HG03108 (cell line): ENCODE measurements around the gene SDC3.

ENCODE experiments used
- ATAC-seq: cut with Tn5 transposase; IDR thresholded peaks from one replicate; pipeline ENCODE4 v1.9.1; 2021; ENCODE audit warnings: moderate library complexity; ENCODE audit not compliant: unreplicated experiment

Gene SDC3

DNA sequence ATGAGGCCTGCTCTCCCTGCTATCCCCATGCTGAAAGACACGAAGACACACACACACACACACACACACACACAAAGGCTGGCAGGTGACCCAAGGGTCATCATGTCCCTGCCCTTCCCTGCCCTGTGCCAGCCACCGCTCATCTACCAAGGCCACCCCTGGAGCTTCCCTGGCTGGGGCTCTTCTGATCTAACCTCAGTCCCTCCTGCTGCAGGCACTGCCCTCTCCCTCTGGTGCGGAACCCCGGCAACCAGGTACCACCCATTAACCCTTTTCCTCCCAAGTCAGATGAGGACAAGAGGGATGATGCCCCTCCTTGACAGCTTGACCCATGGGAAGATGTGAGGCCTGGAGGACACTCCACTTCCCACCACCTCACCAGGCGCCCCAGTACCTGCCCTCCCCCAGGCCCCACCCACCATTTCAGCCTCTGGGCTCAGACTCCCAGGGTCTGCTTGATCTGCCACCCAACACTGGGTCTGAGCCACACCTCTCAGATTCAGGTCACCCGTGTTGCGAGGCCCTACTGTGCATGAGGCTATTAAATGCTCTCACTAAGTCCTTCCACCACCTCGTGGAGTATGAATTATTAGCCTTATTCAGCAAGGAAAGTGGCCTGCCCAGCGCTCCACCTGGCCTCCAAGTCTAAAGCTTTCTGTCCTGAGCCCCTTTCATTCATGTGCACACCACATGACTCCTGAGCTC, 2.5 kb downstream of the SDC3 start:
- no peak for ATAC-seq

DNA sequence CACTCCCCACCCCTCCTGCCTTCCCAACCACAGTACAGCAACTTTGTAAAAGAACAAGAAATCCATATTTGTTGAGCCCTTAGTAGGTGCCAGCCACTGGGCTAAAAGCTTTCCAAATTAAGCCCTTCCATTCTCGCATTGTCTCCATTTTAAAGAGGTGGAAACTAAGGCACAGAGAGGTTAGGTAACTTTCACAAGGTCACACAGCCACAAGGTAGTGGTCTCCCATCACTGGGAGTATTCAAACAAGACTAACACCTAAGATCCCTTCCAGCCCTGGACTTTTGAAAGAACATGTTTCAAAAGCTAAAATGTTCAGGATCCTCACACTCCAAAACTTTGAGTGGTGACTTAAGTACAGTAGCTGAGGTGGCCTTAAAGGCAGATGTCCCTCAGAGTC, 3.2 kb downstream of the SDC3 start:
- no peak for ATAC-seq

- ATAC-seq = no peak
These were observed 3.6 kb downstream of the SDC3 start for GRCh38 chr1:30904962-30905335.

- ATAC-seq = no peak
These were observed 4.2 kb downstream of the SDC3 start for GRCh38 chr1:30904191-30904961.

- no peak for ATAC-seq
These were observed 5.1 kb downstream of the SDC3 start for GRCh38 chr1:30903343-30904034.

- no peak for ATAC-seq
These were observed 5.8 kb downstream of the SDC3 start for GRCh38 chr1:30902593-30903290.

- no peak for ATAC-seq
These were observed 6.6 kb downstream of the SDC3 start for GRCh38 chr1:30901798-30902581.

GRCh38 chr1:30900931-30901560, 7.5 kb downstream of the SDC3 start:
- no peak for ATAC-seq

DNA sequence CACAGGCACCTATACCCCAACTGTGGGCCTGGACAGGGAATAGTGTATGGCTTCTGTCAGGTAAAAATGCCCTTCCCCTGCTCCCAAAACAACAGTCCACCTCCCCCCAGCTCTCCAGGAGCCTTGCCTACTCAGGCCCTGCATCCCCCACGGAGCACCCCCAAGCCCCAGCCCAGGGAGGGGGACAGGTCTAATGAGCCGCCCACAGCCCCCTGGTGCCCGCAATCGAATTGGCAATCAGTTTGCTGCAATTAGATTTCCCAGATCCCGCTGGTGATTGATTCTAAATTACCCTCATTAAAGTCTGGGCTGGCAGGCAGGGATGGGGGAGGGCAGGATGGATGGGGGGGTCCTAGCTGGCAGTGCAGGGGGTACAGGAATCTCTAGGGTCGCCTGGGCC, 8.1 kb downstream of the SDC3 start:
- no peak for ATAC-seq

GRCh38 chr1:30899577-30900389, 8.8 kb downstream of the SDC3 start:
- ATAC-seq = no peak

GRCh38 chr1:30898031-30898815, 10.3 kb downstream of the SDC3 start:
- no peak for ATAC-seq

DNA sequence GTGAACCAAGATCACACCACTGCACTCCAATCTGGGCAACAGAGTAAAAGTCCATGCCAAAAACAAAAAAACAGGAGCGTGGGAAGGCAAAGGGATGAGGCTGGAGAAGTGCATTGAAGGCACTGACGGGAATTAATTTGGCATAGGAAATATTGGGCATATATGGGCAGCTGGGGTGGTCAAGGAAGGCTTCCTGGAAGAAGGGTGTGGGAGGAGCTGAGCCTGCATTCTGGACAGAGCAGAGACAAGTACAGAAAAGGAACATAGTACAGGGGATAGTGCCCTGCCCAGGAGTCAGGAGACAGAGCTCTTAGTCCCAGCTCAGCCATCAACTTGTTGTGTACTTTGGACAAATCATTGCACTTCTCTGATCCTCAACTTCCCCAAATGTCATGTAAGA, 11.7 kb downstream of the SDC3 start:
- ATAC-seq = no peak

DNA sequence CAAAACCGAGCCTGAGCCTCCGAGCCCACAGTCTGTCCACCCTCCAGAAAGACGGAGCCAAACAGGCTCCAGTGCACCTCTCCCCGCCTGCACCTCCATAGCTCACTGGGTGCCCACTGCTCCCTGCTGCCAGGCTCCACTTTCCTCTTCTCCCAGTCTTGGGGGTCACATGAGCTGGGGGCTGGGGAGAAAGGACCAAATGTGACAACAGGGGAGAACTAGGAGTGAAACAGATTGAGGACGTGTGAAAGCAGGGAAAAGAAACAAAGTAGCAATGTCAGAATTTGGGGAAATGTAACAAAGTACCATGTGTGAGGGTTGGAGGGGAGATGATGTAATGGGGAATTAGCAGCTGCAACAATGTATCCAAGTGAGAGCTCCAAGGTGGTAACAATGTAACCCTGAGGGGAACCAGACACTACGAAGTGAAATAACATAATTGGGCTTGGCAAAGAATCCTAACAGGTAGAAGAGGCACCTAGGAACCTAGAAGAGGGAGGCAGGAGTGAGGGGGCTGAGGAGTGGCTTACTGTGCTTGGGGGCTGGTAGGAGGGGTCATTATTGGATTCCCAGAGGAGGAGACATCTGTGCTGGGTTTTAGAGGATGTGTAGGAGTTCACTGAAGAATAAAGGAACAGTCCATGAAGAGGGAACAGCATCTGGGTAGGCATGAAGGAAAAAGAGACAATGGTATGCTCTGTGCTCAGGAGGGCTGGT, 12.5 kb downstream of the SDC3 start:
- ATAC-seq = no peak

DNA sequence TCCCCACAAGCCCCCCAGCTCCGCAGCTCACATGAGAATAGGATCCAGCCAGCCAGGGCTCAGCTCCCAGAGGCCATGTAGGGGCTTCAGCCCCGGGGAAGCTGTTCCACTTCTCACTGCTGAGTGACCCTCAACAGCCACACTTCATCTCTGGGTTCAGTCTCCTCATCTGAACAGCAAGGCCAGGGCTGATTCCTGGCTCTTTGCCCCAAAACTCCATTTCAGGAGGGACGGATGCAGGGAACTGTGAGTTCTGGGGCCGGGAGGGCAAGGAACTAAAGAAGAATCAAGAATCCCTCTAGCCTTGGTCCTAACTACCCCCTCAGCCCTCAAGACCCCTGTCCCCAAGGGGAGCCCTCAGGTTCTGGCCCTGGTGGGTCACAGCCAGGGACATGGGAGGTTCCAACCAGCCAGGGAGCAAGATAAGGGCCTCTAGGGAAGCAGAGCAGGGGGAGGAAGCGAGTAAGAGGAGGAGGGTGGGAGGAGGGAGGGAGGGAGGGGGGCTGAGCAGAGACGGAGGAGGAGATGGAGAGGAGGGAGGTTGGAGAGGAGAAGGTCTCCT, 13.1 kb downstream of the SDC3 start:
- ATAC-seq = no peak

GRCh38 chr1:30894508-30894973, 14.0 kb downstream of the SDC3 start:
- ATAC-seq = no peak

GRCh38 chr1:30893776-30894507, 14.6 kb downstream of the SDC3 start:
- no peak for ATAC-seq

DNA sequence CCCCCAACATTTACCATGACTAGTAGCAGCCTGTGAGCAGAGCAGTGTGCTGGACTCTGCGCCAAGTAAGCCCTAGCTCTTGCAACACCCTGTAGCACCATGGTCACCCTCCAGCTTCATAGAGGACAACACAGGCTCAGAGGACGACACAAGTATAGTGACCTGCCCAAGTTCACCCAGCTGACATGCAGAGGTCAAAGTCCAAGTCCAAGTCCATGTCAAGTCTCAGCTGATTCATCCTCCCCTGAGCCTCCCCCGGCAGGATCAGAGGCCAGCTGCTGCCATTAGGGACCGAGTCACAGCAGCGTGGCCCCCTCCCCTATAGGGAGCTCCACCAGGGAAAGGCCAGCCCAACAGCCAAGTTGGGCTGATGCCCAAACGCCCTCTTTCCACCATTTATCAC, 15.9 kb downstream of the SDC3 start:
- ATAC-seq = no peak
